Measurements from ENCODE around the gene MYO3B.

Gene MYO3B

GRCh38 chr2:170213651-170214050 is 35.7 kb downstream of the MYO3B start:
- Histone ChIP-seq H3K9me3 (ENCODE audit: severe bottlenecking) (no peaks in the 10 kb centered on the region), H3K4me3 (ENCODE audit: low read depth, low read length) (no peak overlapping the region), H3K36me3 (no peaks in the 10 kb centered on the region), H3K27ac (no peak overlapping the region), H3K27me3 (ENCODE audit: insufficient read depth, low read depth, severe bottlenecking) (no peaks in the 10 kb centered on the region)
- no peak for DNase-seq
- no peak for TF ChIP-seq CTCF (IDR thresholded peaks at IDR 0.05; ENCODE audit: low read depth, low read length)

- Histone ChIP-seq H3K4me3 (ENCODE audit: low read depth, low read length) (no peak overlapping the region), H3K9me3 (ENCODE audit: severe bottlenecking) (no peaks in the 10 kb centered on the region), H3K27me3 (ENCODE audit: insufficient read depth, low read depth, severe bottlenecking) (no peaks in the 10 kb centered on the region), H3K36me3 (no peaks in the 10 kb centered on the region), H3K27ac (no peak overlapping the region)
- no peak for DNase-seq
- TF ChIP-seq CTCF (IDR thresholded peaks at IDR 0.05; ENCODE audit: low read depth, low read length), result no peak
Observed at GRCh38 chr2:170214309-170214948, 36.5 kb downstream of the MYO3B start.

GRCh38 chr2:170215021-170215420 is 37.1 kb downstream of the MYO3B start:
- no peaks in the 10 kb centered on the region for H3K9me3 ChIP-seq (ENCODE audit: severe bottlenecking)
- H3K4me3 ChIP-seq (ENCODE audit: low read depth, low read length), result no peak overlapping the region
- H3K27me3 ChIP-seq (ENCODE audit: insufficient read depth, low read depth, severe bottlenecking), result no peaks in the 10 kb centered on the region
- no peaks in the 10 kb centered on the region for H3K36me3 ChIP-seq
- H3K27ac ChIP-seq, result no peak overlapping the region
- TF ChIP-seq CTCF (IDR thresholded peaks at IDR 0.05; ENCODE audit: low read depth, low read length), result no peak
- DNase-seq, result no peak

- DNase-seq, result no peak
- H3K4me3 ChIP-seq (ENCODE audit: low read depth, low read length), result no peak overlapping the region
- no peak overlapping the region for H3K27ac ChIP-seq
- no peaks in the 10 kb centered on the region for H3K27me3 ChIP-seq (ENCODE audit: insufficient read depth, low read depth, severe bottlenecking)
- TF ChIP-seq CTCF (IDR thresholded peaks at IDR 0.05; ENCODE audit: low read depth, low read length), result no peak
- no peaks in the 10 kb centered on the region for H3K9me3 ChIP-seq (ENCODE audit: severe bottlenecking)
- H3K36me3 ChIP-seq, result no peaks in the 10 kb centered on the region
Observed at GRCh38 chr2:170216428-170216827, 38.5 kb downstream of the MYO3B start.

- H3K9me3 ChIP-seq (ENCODE audit: severe bottlenecking), result no peaks in the 10 kb centered on the region
- no peak overlapping the region for H3K27ac ChIP-seq
- no peak for TF ChIP-seq CTCF (IDR thresholded peaks at IDR 0.05; ENCODE audit: low read depth, low read length)
- H3K4me3 ChIP-seq (ENCODE audit: low read depth, low read length), result no peak overlapping the region
- H3K27me3 ChIP-seq (ENCODE audit: insufficient read depth, low read depth, severe bottlenecking), result no peaks in the 10 kb centered on the region
- H3K36me3 ChIP-seq, result no peaks in the 10 kb centered on the region
- no peak for DNase-seq
Observed at GRCh38 chr2:170216981-170217380, 39.0 kb downstream of the MYO3B start.

GRCh38 chr2:170217778-170218251 is 39.9 kb downstream of the MYO3B start:
- Histone ChIP-seq H3K4me3 (ENCODE audit: low read depth, low read length) (no peak overlapping the region), H3K27me3 (ENCODE audit: insufficient read depth, low read depth, severe bottlenecking) (no peaks in the 10 kb centered on the region), H3K36me3 (no peaks in the 10 kb centered on the region), H3K27ac (no peak overlapping the region), H3K9me3 (ENCODE audit: severe bottlenecking) (no peaks in the 10 kb centered on the region)
- no peak for TF ChIP-seq CTCF (IDR thresholded peaks at IDR 0.05; ENCODE audit: low read depth, low read length)
- DNase-seq, result no peak
